A549 (cell line): Measurements from ENCODE around the gene ALDH1A3. TPM values are rescaled to one million over a fixed set of nuclear protein-coding genes. Genes with fewer than 3 reads are reported as not detected.
A peak's percentile ranks its signal among the peaks of the same experiment; 100 is the strongest.

ENCODE experiments used
- ATAC-seq, 2 experiments: fragments of 200-7000 bp in 1 of 2; fragments of >200 bp in 1 of 2; cut with Nextera tagmentation in 1 of 2; cut with Tn5 transposase in 1 of 2; 3 replicates each; pipeline versions ENCODE4 v1.8.0 to v1.9.1; 2018 to 2020; ENCODE audit warnings: mild to moderate bottlenecking in 1 of 2, moderate library complexity in 1 of 2
- CTCF ChIA-PET: fragments of 300-600 bp; sonication (Branson Sonifier 250); formaldehyde crosslinking; extraction: SDS; loops from one replicate; lab custom pipeline; 2021; ENCODE audit warnings: antibody characterized with exemption, inconsistent platforms; lab: Yijun Ruan, JAX
- POLR2A ChIA-PET: fragments of 350-600 bp; formaldehyde crosslinking; extraction: SDS; loops from one replicate; lab custom pipeline; 2021; ENCODE audit warnings: antibody characterized with exemption, inconsistent platforms; lab: Yijun Ruan, JAX
- DNase-seq, 2 experiments: peaks; one replicate each; pipeline versions ENCODE4 v3.0.0 to v3.0.0-alpha.2; 2011 to 2016; ENCODE audit warnings: low read depth in 1 of 2, low spot score in 1 of 2
- FAIRE-seq: peaks from 2 replicates; lab custom pipeline; 2011; peaks lifted over from hg19 to GRCh38; lab: Jason Lieb, UNC
- H3K27ac ChIP-seq, 2 experiments: fragments of >200 bp; sonication (Bioruptor Twin); formaldehyde crosslinking; 3 replicates each; pipeline ENCODE4 v1.5.1; 2016 to 2017
- H3K4me1 ChIP-seq: fragments of >200 bp; sonication (Bioruptor Twin); formaldehyde crosslinking; 3 replicates; pipeline ENCODE4 v1.6.1; 2016
- H3K4me2 ChIP-seq: fragments of >200 bp; sonication (Bioruptor Twin); formaldehyde crosslinking; 3 replicates; pipeline ENCODE4 v1.6.1; 2016
- H3K4me3 ChIP-seq: fragments of >200 bp; sonication (Bioruptor Twin); formaldehyde crosslinking; 3 replicates; pipeline ENCODE4 v1.5.1; 2016
- H3K9me3 ChIP-seq: fragments of >200 bp; sonication (Bioruptor Twin); formaldehyde crosslinking; 3 replicates; pipeline ENCODE4 v1.6.1; 2016
- CHD2 ChIP-seq: fragments of 150-350 bp; IDR thresholded peaks from 2 replicates; pipeline ENCODE4 v1.6.1; 2014; ENCODE audit warnings: low read length; ENCODE audit not compliant: partially characterized antibody
- EHF ChIP-seq: fragments of 250-450 bp; sonication (Bioruptor Pico); IDR thresholded peaks from 2 replicates; pipeline ENCODE4 v1.5.0; 2020; ENCODE audit warnings: mild to moderate bottlenecking
- FOSB ChIP-seq: fragments of 250-450 bp; sonication (Bioruptor Pico); IDR thresholded peaks from 2 replicates; pipeline ENCODE4 v1.5.0; 2020; ENCODE audit warnings: mild to moderate bottlenecking, moderate library complexity
- FOSL2 ChIP-seq, 2 experiments: fragments of 450-650 bp in 1 of 2; fragments of >200 bp in 1 of 2; sonication (Bioruptor Twin) in 1 of 2; formaldehyde crosslinking; IDR thresholded peaks; 2 replicates each; pipeline versions ENCODE4 v1.5.0 to v1.6.1; 2016 to 2020; ENCODE audit warnings: mild to moderate bottlenecking in 1 of 2, moderate library complexity in 1 of 2
- FOXS1 ChIP-seq: fragments of 250-450 bp; sonication (Bioruptor Pico); IDR thresholded peaks from 2 replicates; pipeline ENCODE4 v1.5.0; 2020; ENCODE audit warnings: mild to moderate bottlenecking, moderate library complexity
- JUN ChIP-seq, 2 experiments: fragments of >200 bp; sonication (Bioruptor Twin); formaldehyde crosslinking; IDR thresholded peaks; 2 replicates in 1 of 2; 3 replicates in 1 of 2; pipeline ENCODE4 v1.6.1; 2016 to 2017
- KDM1A ChIP-seq: fragments of 200-600 bp; sonication (generic); IDR thresholded peaks from 2 replicates; pipeline ENCODE4 v1.6.1; 2016; ENCODE audit warnings: low read depth, mild to moderate bottlenecking
- KDM5A ChIP-seq: fragments of 200-600 bp; sonication (generic); IDR thresholded peaks from 2 replicates; pipeline ENCODE4 v1.6.1; 2016; ENCODE audit warnings: antibody characterized with exemption, mild to moderate bottlenecking
- MAFK ChIP-seq: fragments of 450-650 bp; IDR thresholded peaks from 2 replicates; pipeline ENCODE4 v1.6.1; 2014; ENCODE audit not compliant: partially characterized antibody
- NFE2L2 ChIP-seq: fragments of 150-350 bp; conservative IDR thresholded peaks from 2 replicates; pipeline ENCODE4 v1.6.1; 2014; ENCODE audit warnings: low read length
- NPAS2 ChIP-seq: fragments of 250-450 bp; sonication (Bioruptor Pico); IDR thresholded peaks from 2 replicates; pipeline ENCODE4 v1.8.0; 2022; ENCODE audit warnings: mild to moderate bottlenecking, moderate library complexity, borderline replicate concordance
- RAD21 ChIP-seq, 2 experiments: fragments of >200 bp in 1 of 2; sonication (Bioruptor Twin) in 1 of 2; formaldehyde crosslinking in 1 of 2; IDR thresholded peaks in 1 of 2; conservative IDR thresholded peaks in 1 of 2; 2 replicates in 1 of 2; 3 replicates in 1 of 2; pipeline ENCODE4 v1.6.1; 2012 to 2018; ENCODE audit warnings: inconsistent platforms in 1 of 2
- SREBF2 ChIP-seq: fragments of 450-650 bp; IDR thresholded peaks from 2 replicates; pipeline ENCODE4 v1.6.1; 2014; ENCODE audit warnings: mild to moderate bottlenecking, moderate library complexity
- TFCP2L1 ChIP-seq: fragments of 250-450 bp; sonication (Bioruptor Pico); IDR thresholded peaks from 2 replicates; pipeline ENCODE4 v1.5.0; 2021; ENCODE audit warnings: mild to moderate bottlenecking
- ZFP36 ChIP-seq: fragments of 450-650 bp; IDR thresholded peaks from 2 replicates; pipeline ENCODE4 v1.6.1; 2014; ENCODE audit warnings: borderline replicate concordance; ENCODE audit not compliant: partially characterized antibody
- ZNF302 ChIP-seq: fragments of 250-450 bp; sonication (Bioruptor Pico); IDR thresholded peaks from 2 replicates; pipeline ENCODE4 v1.9.0; 2021; ENCODE audit warnings: inconsistent platforms, mild to moderate bottlenecking, moderate library complexity
- ZSCAN20 ChIP-seq: fragments of 250-450 bp; sonication (Bioruptor Pico); IDR thresholded peaks from 2 replicates; pipeline ENCODE4 v1.8.0; 2022; ENCODE audit warnings: mild to moderate bottlenecking, moderate library complexity
- WGBS: methylation state at CpG from one replicate; pipeline ENCODE4 v1.1.6; 2017; ENCODE audit errors: missing lambda C conversion rate; 5-methylcytosine and 5-hydroxymethylcytosine counted together
- polyA plus RNA-seq, 4 experiments: library from polyadenylated mRNA; depleted of rRNA in 3 of 4; stranded (reverse); fragments of >200 nt; fragmentation: RNase III in 1 of 4; extraction: RNeasy Plus Mini Kit Qiagen cat#74134 plus additional on column Dnase treatment in 1 of 4; gene quantifications; 2 replicates in 3 of 4; 3 replicates in 1 of 4; pipeline ENCODE4 v1.2.3, GENCODE V29; 2011 to 2017

The ALDH1A3 gene
- polyA plus RNA-seq, 2 of the 4 experiments (the other 2 are of a cell fraction), result 11.5 to 11.9 TPM

DNA sequence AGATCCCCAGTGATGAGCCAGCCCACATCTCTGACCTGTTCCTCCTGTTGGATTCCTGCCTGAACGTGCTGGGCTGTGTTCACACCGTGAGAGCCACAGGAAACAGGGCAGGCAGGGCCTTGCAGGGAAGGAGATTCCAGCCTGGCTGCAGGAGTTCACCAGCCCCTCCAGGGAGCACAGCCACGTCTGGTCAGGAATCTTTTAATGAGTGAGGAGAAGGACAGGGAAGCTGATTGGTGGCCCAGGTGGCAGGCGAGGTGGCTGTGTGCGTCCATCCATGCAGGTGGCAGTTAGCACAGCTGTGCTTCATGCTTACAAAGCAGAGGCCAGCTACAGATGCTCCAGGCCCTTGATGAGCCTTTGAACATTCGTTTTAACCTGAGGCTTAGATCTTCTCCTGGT lies 50.0 kb downstream of the ALDH1A3 start:
- WGBS, result 76% methylated on average over 6 of the region's 6 CpGs
- no peak overlapping the region for H3K27ac ChIP-seq
- H3K9me3 ChIP-seq, result no peaks in the 10 kb centered on the region
- H3K4me2 ChIP-seq, result no peak overlapping the region
- H3K4me3 ChIP-seq, result no peak overlapping the region
- FAIRE-seq (no peak), ATAC-seq (no peak; a peak in 2 of 6 replicates), DNase-seq (no peak)
- POLR2A ChIA-PET, result interaction anchor here (1.0 kb wide), 1 partner anchor 9 kb away, joined by 3 read pairs; no protein-coding TSS in a partner anchor
- TF ChIP-seq KDM5A, result no peak
- TF ChIP-seq FOSB (CRISPR knock-in tag), result no peak
- no peak for TF ChIP-seq TFCP2L1 (CRISPR knock-in tag)
- TF ChIP-seq FOXS1 (CRISPR knock-in tag), result no peak
- CTCF ChIA-PET, result interaction anchor here (0.6 to 23.2 kb wide), 7 partner anchors 12 to 271 kb away, joined by 3 to 950 read pairs (median 4); partner anchors contain the start of gene LRRK1
- peaks cover 9% of the 10 kb centered on the region; the same call in 2 of the 3 replicates for H3K4me1 ChIP-seq

DNA sequence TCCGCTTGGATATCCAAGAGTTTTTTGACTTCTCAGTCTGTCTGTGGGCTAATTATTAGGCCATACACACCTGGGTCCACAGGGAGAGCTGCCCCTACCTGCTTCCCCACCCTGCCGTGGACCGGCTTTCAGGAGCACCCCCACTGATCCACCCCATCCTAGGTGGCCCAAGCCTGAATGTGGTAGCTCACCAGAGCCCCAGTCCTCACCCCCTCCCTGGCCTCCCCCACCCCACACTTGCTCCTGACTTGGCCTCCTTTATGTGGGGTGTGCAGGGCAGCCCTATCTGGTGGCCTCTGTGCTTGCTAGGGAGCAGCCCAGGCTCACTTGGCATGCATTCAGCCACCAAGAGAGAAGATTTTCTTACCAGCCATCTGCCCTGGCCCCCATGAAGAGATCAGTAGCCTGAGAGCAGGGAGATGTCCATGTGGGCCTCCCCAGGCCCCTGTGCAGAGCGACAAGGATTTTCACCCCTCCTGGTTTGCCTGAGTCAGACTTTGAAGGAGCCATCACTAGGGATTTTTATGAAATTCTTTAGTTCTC lies 50.7 kb downstream of the ALDH1A3 start:
- peaks cover 9% of the 10 kb centered on the region; the same call in 2 of the 3 replicates for H3K4me1 ChIP-seq
- CTCF ChIA-PET, result interaction anchor here (0.6 to 23.2 kb wide), 4 partner anchors 13 to 272 kb away, joined by 3 to 950 read pairs (median 34); partner anchors contain the start of gene LRRK1
- no peak for FAIRE-seq
- H3K4me3 ChIP-seq, result no peak overlapping the region
- WGBS, result 90% methylated on average over 4 of the region's 4 CpGs
- DNase-seq, result no peak
- H3K9me3 ChIP-seq, result no peaks in the 10 kb centered on the region
- no peak for ATAC-seq
- H3K27ac ChIP-seq, result peak overlapping the region in 1 of 2 experiments; percentile 22; a peak in 1 of 6 replicates
- H3K4me2 ChIP-seq, result no peak overlapping the region
- POLR2A ChIA-PET, result interaction anchor here (0.5 to 1.0 kb wide), 2 partner anchors 10 to 31 kb away, joined by 3 read pairs; no protein-coding TSS in a partner anchor
- TF ChIP-seq ZFP36, result no peak
- no peak for TF ChIP-seq RAD21 (conservative IDR thresholded peaks at IDR 0.05 in 1 of 2, IDR thresholded peaks at IDR 0.05 in 1 of 2)
- TF ChIP-seq CHD2, result no peak
- no peak for TF ChIP-seq ZSCAN20 (CRISPR knock-in tag)
- TF ChIP-seq TFCP2L1 (CRISPR knock-in tag), result no peak
- no peak for TF ChIP-seq ZNF302 (CRISPR knock-in tag)
- no peak for TF ChIP-seq SREBF2

DNA sequence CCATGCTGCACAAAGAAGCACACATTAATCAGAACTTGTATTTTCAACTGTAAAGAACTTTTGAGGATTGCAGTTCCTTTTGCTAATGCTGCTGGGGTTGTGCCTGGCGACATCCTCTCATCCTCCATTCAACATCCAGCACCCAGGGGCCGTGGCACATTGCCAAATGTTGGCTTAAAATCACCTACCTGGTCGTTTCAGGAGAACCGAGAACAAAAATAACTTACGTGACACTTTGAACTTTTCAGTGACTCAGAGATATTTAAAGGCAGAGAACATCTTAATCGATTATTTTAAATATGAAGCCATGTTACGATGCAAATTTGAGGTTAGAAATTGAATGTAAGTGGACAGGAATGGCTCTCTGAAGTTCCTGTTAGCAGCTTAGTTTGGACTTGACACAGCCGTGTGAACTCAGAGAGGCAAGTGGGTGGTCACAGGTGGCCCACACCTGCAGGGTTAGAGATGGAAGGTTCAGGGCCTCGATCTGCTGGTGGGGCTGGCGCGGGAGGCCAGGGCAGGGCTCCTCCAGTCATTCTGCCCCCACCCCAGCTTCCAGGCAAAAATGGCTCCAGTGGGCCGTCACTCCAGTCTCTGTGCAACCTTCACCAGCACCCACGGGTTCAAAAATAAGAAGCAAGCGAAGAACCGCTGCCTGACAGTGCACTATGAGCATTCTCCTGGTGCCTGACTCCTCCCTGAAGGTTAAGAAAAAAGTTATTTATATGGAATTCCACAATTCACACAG lies 51.7 kb downstream of the ALDH1A3 start:
- H3K9me3 ChIP-seq, result no peaks in the 10 kb centered on the region
- 86% methylated on average over 15 of the region's 15 CpGs for WGBS
- H3K27ac ChIP-seq, result no peak overlapping the region
- ATAC-seq (no peak), DNase-seq (no peak), FAIRE-seq (no peak)
- TF ChIP-seq MAFK, result no peak
- TF ChIP-seq KDM1A, result no peak
- no peak for TF ChIP-seq NFE2L2
- TF ChIP-seq EHF, result no peak
- TF ChIP-seq JUN (IDR thresholded peaks at IDR 0.05), result no peak
- TF ChIP-seq NPAS2 (CRISPR knock-in tag), result no peak
- CTCF ChIA-PET, result interaction anchor here (6.0 to 23.2 kb wide), 2 partner anchors 14 to 74 kb away, joined by 65 to 950 read pairs; partner anchors contain the start of gene LRRK1
- no peak overlapping the region for H3K4me3 ChIP-seq
- H3K4me1 ChIP-seq, result peaks cover 9% of the 10 kb centered on the region; the same call in 2 of the 3 replicates
- no peak overlapping the region for H3K4me2 ChIP-seq
- POLR2A ChIA-PET, result no interaction called here

DNA sequence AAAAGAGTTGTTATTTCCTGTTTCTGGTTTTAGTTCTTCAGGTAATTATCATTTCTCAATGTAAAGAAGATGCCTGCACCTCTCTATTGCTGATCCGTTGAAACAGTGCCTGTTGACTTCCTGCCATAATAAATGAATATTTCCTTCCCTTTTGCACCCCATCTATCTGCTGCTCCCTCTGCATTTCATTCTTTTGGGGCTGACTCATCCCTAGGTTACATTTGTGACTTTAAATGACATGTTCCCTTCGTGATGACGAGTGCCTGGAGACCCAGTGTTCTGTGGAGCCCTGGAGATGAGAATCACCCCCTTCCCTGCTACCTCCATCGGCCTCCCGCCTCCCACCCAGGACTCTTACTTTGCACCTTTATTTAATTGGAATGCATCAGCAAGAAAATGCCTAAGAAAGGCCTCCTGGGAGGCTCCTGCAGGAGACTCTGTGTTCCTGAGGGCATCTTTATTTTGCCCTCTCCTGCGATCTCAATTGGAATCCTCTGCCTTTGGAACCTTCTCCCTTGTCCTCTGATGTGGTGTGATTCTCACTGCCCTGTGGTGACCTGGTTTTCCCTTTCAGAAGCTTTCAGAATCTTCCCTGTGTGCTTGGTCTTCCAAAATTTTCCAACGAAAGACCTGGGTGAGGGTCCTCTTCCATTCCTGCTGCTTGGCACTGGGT lies 53.2 kb downstream of the ALDH1A3 start:
- FAIRE-seq, result no peak
- ChIA-PET POLR2A (no interaction called here), CTCF (interaction anchor here (3.4 to 5.9 kb wide), 2 partner anchors 14 to 75 kb away, joined by 32 to 50 read pairs; partner anchors contain the start of gene LRRK1)
- Histone ChIP-seq H3K4me1 (peaks cover 9% of the 10 kb centered on the region; the same call in 2 of the 3 replicates), H3K4me2 (no peak overlapping the region), H3K4me3 (no peak overlapping the region), H3K27ac (0 out of 6 replicates have a peak overlapping the region, but pooled peaks of 1 of the 2 experiments have one; percentile 10), H3K9me3 (no peaks in the 10 kb centered on the region)
- no peak for DNase-seq
- TF ChIP-seq EHF (no peak), FOSL2 (IDR thresholded peaks at IDR 0.05) (no peak), FOSL2 (CRISPR knock-in tag; IDR thresholded peaks at IDR 0.05) (0 out of 2 replicates have a peak, but pooled peaks have one; percentile 13)
- WGBS, result 76% methylated on average over 7 of the region's 7 CpGs
- ATAC-seq, result no peak
